A549 (cell line): ENCODE results near the gene UNC13A. TPM values are rescaled to one million over a fixed set of nuclear protein-coding genes. Genes with fewer than 3 reads are reported as not detected.

Experiments used
- ATAC-seq, 2 experiments: fragments of 200-7000 bp in 1 of 2; fragments of >200 bp in 1 of 2; cut with Nextera tagmentation in 1 of 2; cut with Tn5 transposase in 1 of 2; 3 replicates each; pipeline versions ENCODE4 v1.8.0 to v1.9.1; 2018 to 2020; ENCODE audit warnings: mild to moderate bottlenecking in 1 of 2, moderate library complexity in 1 of 2
- CTCF ChIA-PET: fragments of 300-600 bp; sonication (Branson Sonifier 250); formaldehyde crosslinking; extraction: SDS; loops from one replicate; lab custom pipeline; 2021; ENCODE audit warnings: antibody characterized with exemption, inconsistent platforms; lab: Yijun Ruan, JAX
- POLR2A ChIA-PET: fragments of 350-600 bp; formaldehyde crosslinking; extraction: SDS; loops from one replicate; lab custom pipeline; 2021; ENCODE audit warnings: antibody characterized with exemption, inconsistent platforms; lab: Yijun Ruan, JAX
- DNase-seq, 2 experiments: peaks; one replicate each; pipeline versions ENCODE4 v3.0.0 to v3.0.0-alpha.2; 2011 to 2016; ENCODE audit warnings: low read depth in 1 of 2, low spot score in 1 of 2
- FAIRE-seq: peaks from 2 replicates; lab custom pipeline; 2011; peaks lifted over from hg19 to GRCh38; lab: Jason Lieb, UNC
- H3K27ac ChIP-seq, 2 experiments: fragments of >200 bp; sonication (Bioruptor Twin); formaldehyde crosslinking; 3 replicates each; pipeline ENCODE4 v1.5.1; 2016 to 2017
- H3K4me1 ChIP-seq: fragments of >200 bp; sonication (Bioruptor Twin); formaldehyde crosslinking; 3 replicates; pipeline ENCODE4 v1.6.1; 2016
- H3K4me2 ChIP-seq: fragments of >200 bp; sonication (Bioruptor Twin); formaldehyde crosslinking; 3 replicates; pipeline ENCODE4 v1.6.1; 2016
- H3K4me3 ChIP-seq: fragments of >200 bp; sonication (Bioruptor Twin); formaldehyde crosslinking; 3 replicates; pipeline ENCODE4 v1.5.1; 2016
- H3K9me3 ChIP-seq: fragments of >200 bp; sonication (Bioruptor Twin); formaldehyde crosslinking; 3 replicates; pipeline ENCODE4 v1.6.1; 2016
- CBX8 ChIP-seq: fragments of 200-600 bp; sonication (generic); IDR thresholded peaks from 2 replicates; pipeline ENCODE4 v1.6.1; 2016
- CHD4 ChIP-seq: fragments of 200-600 bp; sonication (generic); IDR thresholded peaks from 2 replicates; pipeline ENCODE4 v1.6.1; 2016; ENCODE audit warnings: antibody characterized with exemption, mild to moderate bottlenecking, borderline replicate concordance
- EHMT2 ChIP-seq: fragments of 200-600 bp; sonication (generic); IDR thresholded peaks from 2 replicates; pipeline ENCODE4 v1.6.1; 2016; ENCODE audit warnings: antibody characterized with exemption, low read depth, mild to moderate bottlenecking, moderate library complexity
- EP300 ChIP-seq, 2 experiments: fragments of >200 bp; sonication (Bioruptor Twin); formaldehyde crosslinking; IDR thresholded peaks; 2 replicates in 1 of 2; 3 replicates in 1 of 2; pipeline ENCODE4 v1.6.1; 2016 to 2017
- ESRRA ChIP-seq: fragments of 150-350 bp; IDR thresholded peaks from 2 replicates; pipeline ENCODE4 v1.6.1; 2014; ENCODE audit warnings: mild to moderate bottlenecking, low read length, borderline replicate concordance
- FOSL2 ChIP-seq, 2 experiments: fragments of 450-650 bp in 1 of 2; fragments of >200 bp in 1 of 2; sonication (Bioruptor Twin) in 1 of 2; formaldehyde crosslinking; IDR thresholded peaks; 2 replicates each; pipeline versions ENCODE4 v1.5.0 to v1.6.1; 2016 to 2020; ENCODE audit warnings: mild to moderate bottlenecking in 1 of 2, moderate library complexity in 1 of 2
- FOXS1 ChIP-seq: fragments of 250-450 bp; sonication (Bioruptor Pico); IDR thresholded peaks from 2 replicates; pipeline ENCODE4 v1.5.0; 2020; ENCODE audit warnings: mild to moderate bottlenecking, moderate library complexity
- GATA3 ChIP-seq: IDR thresholded peaks from 2 replicates; pipeline ENCODE4 v1.6.1; 2012; ENCODE audit warnings: borderline replicate concordance
- HDAC2 ChIP-seq: fragments of 200-600 bp; sonication (generic); IDR thresholded peaks from 2 replicates; pipeline ENCODE4 v1.6.1; 2016
- HEYL ChIP-seq: fragments of 250-450 bp; sonication (Bioruptor Pico); IDR thresholded peaks from 2 replicates; pipeline ENCODE4 v1.8.0; 2021; ENCODE audit warnings: mild to moderate bottlenecking, moderate library complexity
- NFE2L2 ChIP-seq: fragments of 150-350 bp; conservative IDR thresholded peaks from 2 replicates; pipeline ENCODE4 v1.6.1; 2014; ENCODE audit warnings: low read length
- NR3C1 ChIP-seq: fragments of >200 bp; sonication (Bioruptor Twin); formaldehyde crosslinking; IDR thresholded peaks from 3 replicates; pipeline ENCODE4 v1.6.1; 2017
- PHF8 ChIP-seq: fragments of 200-600 bp; sonication (generic); IDR thresholded peaks from 2 replicates; pipeline ENCODE4 v1.6.1; 2016; ENCODE audit warnings: low read depth, mild to moderate bottlenecking, antibody characterized with exemption, moderate library complexity, borderline replicate concordance
- POLR2AphosphoS2 ChIP-seq: conservative IDR thresholded peaks from 2 replicates; pipeline ENCODE4 v1.6.1; 2012; ENCODE audit warnings: low read length, improper control_type of control experiment, inconsistent platforms
- RAD21 ChIP-seq, 2 experiments: fragments of >200 bp in 1 of 2; sonication (Bioruptor Twin) in 1 of 2; formaldehyde crosslinking in 1 of 2; IDR thresholded peaks in 1 of 2; conservative IDR thresholded peaks in 1 of 2; 2 replicates in 1 of 2; 3 replicates in 1 of 2; pipeline ENCODE4 v1.6.1; 2012 to 2018; ENCODE audit warnings: inconsistent platforms in 1 of 2
- RARB ChIP-seq: fragments of 250-450 bp; sonication (Bioruptor Pico); IDR thresholded peaks from 2 replicates; pipeline ENCODE4 v1.8.0; 2021; ENCODE audit warnings: mild to moderate bottlenecking, moderate library complexity
- RFX5 ChIP-seq: fragments of 450-650 bp; IDR thresholded peaks from 2 replicates; pipeline ENCODE4 v1.7.1; 2014; ENCODE audit warnings: antibody characterized with exemption, mild to moderate bottlenecking, moderate library complexity
- RNF2 ChIP-seq: fragments of 200-600 bp; sonication (generic); IDR thresholded peaks from 2 replicates; pipeline ENCODE4 v1.6.1; 2016; ENCODE audit warnings: low read depth, mild to moderate bottlenecking, antibody characterized with exemption, moderate library complexity, borderline replicate concordance
- ZC3H11A ChIP-seq: fragments of 450-650 bp; IDR thresholded peaks from 2 replicates; pipeline ENCODE4 v1.6.1; 2014; ENCODE audit warnings: antibody characterized with exemption, mild to moderate bottlenecking
- ZFP36 ChIP-seq: fragments of 450-650 bp; IDR thresholded peaks from 2 replicates; pipeline ENCODE4 v1.6.1; 2014; ENCODE audit warnings: borderline replicate concordance; ENCODE audit not compliant: partially characterized antibody
- WGBS: methylation state at CpG from one replicate; pipeline ENCODE4 v1.1.6; 2017; ENCODE audit errors: missing lambda C conversion rate; 5-methylcytosine and 5-hydroxymethylcytosine counted together
- polyA plus RNA-seq, 4 experiments: library from polyadenylated mRNA; depleted of rRNA in 3 of 4; stranded (reverse); fragments of >200 nt; fragmentation: RNase III in 1 of 4; extraction: RNeasy Plus Mini Kit Qiagen cat#74134 plus additional on column Dnase treatment in 1 of 4; gene quantifications; 2 replicates in 3 of 4; 3 replicates in 1 of 4; pipeline ENCODE4 v1.2.3, GENCODE V29; 2011 to 2017
- TF ChIP-seq, protein P1 (sequence below): IDR thresholded peaks from 2 replicates; pipeline ENCODE4 v1.6.1; 2012
- TF ChIP-seq, protein P2 (sequence below): fragments of >200 bp; sonication (Bioruptor Twin); formaldehyde crosslinking; IDR thresholded peaks from 3 replicates; pipeline ENCODE4 v1.5.1; 2016
- TF ChIP-seq, protein P3 (sequence below): fragments of >200 bp; sonication (Bioruptor Twin); formaldehyde crosslinking; IDR thresholded peaks from 3 replicates; pipeline ENCODE4 v1.6.1; 2016

The UNC13A gene
- polyA plus RNA-seq, 2 of the 4 experiments (the other 2 are of a cell fraction), result 3.1 to 4.2 TPM

DNA sequence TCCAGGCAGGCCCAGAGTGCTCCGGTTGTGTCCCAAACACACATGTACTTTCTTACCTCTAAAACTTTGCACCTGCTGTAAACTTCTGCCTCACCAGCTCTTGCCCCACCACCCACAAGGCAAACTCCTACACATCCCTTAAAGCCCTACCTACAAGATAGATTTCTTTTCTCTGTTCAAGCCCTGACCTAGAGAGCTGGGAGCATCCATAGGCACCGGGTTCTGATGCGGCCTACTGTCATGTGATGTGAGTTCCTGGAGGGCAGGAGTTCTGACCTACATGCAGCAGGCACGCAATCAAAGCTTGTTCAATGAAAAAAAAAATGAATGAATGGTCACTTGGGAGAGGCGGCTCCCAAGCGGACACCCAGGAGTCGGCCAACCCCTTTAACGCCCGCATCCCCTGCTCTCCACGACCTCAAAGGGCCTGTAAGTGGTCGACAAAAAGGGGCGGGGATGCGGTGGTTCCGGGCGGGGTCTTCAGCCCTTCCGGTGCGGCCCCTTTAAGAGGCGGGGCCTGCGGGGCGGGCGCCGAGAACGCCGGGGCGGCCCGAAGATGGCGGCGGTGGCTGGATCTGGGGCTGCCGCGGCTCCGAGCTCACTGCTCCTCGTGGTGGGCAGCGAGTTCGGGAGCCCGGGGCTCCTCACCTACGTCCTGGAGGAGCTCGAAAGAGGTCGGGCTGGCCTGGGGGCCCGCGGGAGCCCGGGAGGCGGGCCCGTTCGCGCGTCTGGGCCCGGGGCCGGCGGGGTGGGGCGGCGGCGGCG lies 31.0 kb upstream of the UNC13A start, which contains the start of gene MAP1S (continued):
- no peak for TF ChIP-seq RFX5
- peak; percentile 35; the same call in 1 of the 2 replicates for TF ChIP-seq PHF8
- no peak for TF ChIP-seq RAD21 (conservative IDR thresholded peaks at IDR 0.05 in 1 of 2, IDR thresholded peaks at IDR 0.05 in 1 of 2)
- no peak for TF ChIP-seq HEYL (CRISPR knock-in tag)
- no peak for TF ChIP-seq RARB

DNA sequence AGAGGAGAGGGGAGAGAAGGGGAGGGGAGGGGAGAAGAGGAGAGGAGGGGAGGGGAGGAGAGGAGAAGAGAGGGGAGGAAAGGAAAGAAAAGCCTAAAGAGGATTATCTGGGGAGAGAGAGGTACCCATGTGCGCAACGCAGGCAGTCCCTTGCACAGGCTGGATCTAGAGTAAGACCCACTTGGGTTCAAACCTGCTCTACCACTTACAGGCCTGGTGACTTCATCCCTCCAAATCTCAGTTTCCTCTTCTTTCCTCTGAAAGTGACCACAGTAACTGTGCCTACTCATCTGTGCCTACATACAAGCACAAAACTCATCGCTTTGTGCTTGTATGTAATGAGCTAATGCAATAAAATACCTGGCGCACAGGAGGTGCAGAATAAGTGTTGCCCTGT lies 30.4 kb upstream of the UNC13A start:
- CTCF ChIA-PET, result interaction anchor here (1.2 kb wide), 1 partner anchor 56 kb away, joined by 3 read pairs; no protein-coding TSS in a partner anchor
- FAIRE-seq, result no peak
- POLR2A ChIA-PET, result interaction anchor here (0.6 to 1.1 kb wide), 2 partner anchors 13 to 112 kb away, joined by 3 to 5 read pairs; no protein-coding TSS in a partner anchor
- H3K4me1 ChIP-seq, result peaks cover 14% of the 10 kb centered on the region
- DNase-seq, result no peak
- H3K4me2 ChIP-seq, result peak overlapping the region; percentile 97
- H3K4me3 ChIP-seq, result no peak overlapping the region; the same call in 2 of the 3 replicates
- WGBS, result 98% methylated on average over 4 of the region's 4 CpGs
- H3K9me3 ChIP-seq, result no peaks in the 10 kb centered on the region
- H3K27ac ChIP-seq, result peak overlapping the region; percentile 98 to 100; a peak in 4 of 6 replicates
- TF ChIP-seq FOSL2 (IDR thresholded peaks at IDR 0.05) (no peak), FOSL2 (CRISPR knock-in tag; IDR thresholded peaks at IDR 0.05) (no peak), CBX8 (no peak), HDAC2 (no peak), NR3C1 (no peak), RAD21 (conservative IDR thresholded peaks at IDR 0.05 in 1 of 2, IDR thresholded peaks at IDR 0.05 in 1 of 2) (no peak), ESRRA (no peak), RNF2 (no peak)
- no peak for ATAC-seq

DNA sequence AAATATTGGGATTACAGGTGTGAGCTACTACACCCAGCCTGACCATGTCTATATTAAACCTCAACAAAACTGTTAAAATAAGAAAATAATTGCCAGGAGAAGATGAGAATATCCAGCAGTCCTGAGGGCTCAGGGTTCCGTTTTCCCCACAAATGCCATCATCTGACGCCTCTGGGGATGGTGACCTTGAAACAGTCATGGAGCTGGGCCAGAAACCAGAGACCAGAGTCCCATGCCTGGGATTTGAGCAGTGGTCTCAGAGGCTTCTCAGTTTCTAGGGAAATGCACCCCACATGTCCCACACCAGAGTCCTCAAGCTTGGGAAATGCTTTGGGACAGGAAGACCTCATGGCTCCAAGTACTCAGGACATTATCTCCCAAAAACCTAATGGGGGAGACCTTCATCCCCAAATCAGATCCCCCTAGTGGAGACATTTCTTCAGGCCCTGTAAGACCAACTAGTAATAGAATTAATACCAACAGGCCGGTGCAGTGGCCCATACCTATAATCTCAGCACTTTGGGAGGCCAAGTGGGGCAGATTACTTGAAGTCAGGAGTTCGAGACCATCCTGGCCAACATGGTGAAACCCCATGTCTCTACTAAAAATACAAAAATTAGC lies 28.3 kb upstream of the UNC13A start:
- DNase-seq (no peak), FAIRE-seq (no peak), ATAC-seq (0 out of 6 replicates have a peak, but pooled peaks of 1 of the 2 experiments have one; percentile 14)
- TF ChIP-seq ZFP36, result no peak
- TF ChIP-seq RARB, result no peak
- TF ChIP-seq FOXS1, result no peak
- no peak for TF ChIP-seq GATA3
- no peak for TF ChIP-seq ZC3H11A
- TF ChIP-seq, protein P1, sequence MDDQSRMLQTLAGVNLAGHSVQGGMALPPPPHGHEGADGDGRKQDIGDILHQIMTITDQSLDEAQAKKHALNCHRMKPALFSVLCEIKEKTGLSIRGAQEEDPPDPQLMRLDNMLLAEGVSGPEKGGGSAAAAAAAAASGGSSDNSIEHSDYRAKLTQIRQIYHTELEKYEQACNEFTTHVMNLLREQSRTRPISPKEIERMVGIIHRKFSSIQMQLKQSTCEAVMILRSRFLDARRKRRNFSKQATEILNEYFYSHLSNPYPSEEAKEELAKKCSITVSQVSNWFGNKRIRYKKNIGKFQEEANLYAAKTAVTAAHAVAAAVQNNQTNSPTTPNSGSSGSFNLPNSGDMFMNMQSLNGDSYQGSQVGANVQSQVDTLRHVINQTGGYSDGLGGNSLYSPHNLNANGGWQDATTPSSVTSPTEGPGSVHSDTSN, result no peak
- Histone ChIP-seq H3K4me3 (no peak overlapping the region), H3K9me3 (no peaks in the 10 kb centered on the region), H3K4me2 (no peak overlapping the region), H3K4me1 (peaks cover 14% of the 10 kb centered on the region), H3K27ac (no peak overlapping the region)
- ChIA-PET POLR2A (no interaction called here), CTCF (interaction anchor here (1.1 to 2.0 kb wide), 3 partner anchors 10 to 50 kb away, joined by 4 to 10 read pairs (median 5); no protein-coding TSS in a partner anchor)
- WGBS, result 62% methylated on average over 3 of the region's 4 CpGs

DNA sequence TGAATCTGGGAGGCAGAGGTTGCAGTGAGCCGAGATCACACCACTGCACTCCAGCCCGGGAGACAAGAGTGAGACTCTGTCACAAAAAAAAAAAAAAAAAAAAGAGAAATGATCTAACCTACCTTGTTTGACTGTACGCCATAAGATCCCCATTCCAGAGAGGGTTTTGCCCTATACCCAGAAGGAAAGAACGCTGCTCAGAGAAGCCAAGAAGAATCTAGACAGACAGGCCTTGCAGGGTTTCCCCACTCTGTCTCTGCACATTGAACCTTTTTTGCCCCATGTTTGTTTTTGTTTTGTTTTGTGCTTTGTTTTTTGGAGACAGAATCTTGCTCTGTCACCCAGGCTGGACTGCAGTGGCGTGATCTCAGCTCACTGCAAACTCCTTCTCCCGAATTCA lies 23.7 kb upstream of the UNC13A start:
- ChIA-PET CTCF (interaction anchor here (1.1 to 1.3 kb wide), 3 partner anchors 9 to 63 kb away, joined by 3 to 6 read pairs (median 3); no protein-coding TSS in a partner anchor), POLR2A (no interaction called here)
- Histone ChIP-seq H3K4me1 (no peaks in the 10 kb centered on the region), H3K4me3 (no peak overlapping the region), H3K4me2 (no peak overlapping the region), H3K27ac (no peak overlapping the region), H3K9me3 (no peaks in the 10 kb centered on the region)
- DNase-seq (no peak), FAIRE-seq (no peak), ATAC-seq (no peak)
- 59% methylated on average over 6 of the region's 6 CpGs for WGBS
- TF ChIP-seq, protein P2, sequence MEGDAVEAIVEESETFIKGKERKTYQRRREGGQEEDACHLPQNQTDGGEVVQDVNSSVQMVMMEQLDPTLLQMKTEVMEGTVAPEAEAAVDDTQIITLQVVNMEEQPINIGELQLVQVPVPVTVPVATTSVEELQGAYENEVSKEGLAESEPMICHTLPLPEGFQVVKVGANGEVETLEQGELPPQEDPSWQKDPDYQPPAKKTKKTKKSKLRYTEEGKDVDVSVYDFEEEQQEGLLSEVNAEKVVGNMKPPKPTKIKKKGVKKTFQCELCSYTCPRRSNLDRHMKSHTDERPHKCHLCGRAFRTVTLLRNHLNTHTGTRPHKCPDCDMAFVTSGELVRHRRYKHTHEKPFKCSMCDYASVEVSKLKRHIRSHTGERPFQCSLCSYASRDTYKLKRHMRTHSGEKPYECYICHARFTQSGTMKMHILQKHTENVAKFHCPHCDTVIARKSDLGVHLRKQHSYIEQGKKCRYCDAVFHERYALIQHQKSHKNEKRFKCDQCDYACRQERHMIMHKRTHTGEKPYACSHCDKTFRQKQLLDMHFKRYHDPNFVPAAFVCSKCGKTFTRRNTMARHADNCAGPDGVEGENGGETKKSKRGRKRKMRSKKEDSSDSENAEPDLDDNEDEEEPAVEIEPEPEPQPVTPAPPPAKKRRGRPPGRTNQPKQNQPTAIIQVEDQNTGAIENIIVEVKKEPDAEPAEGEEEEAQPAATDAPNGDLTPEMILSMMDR, result no peak
- TF ChIP-seq RFX5, result no peak
- TF ChIP-seq POLR2AphosphoS2, result no peak
- no peak for TF ChIP-seq HDAC2
- no peak for TF ChIP-seq CHD4
- TF ChIP-seq PHF8, result no peak
- no peak for TF ChIP-seq RAD21 (conservative IDR thresholded peaks at IDR 0.05 in 1 of 2, IDR thresholded peaks at IDR 0.05 in 1 of 2)
- TF ChIP-seq NFE2L2, result no peak
- TF ChIP-seq EHMT2, result no peak
- no peak for TF ChIP-seq EP300 (IDR thresholded peaks at IDR 0.05)
- TF ChIP-seq, protein P3, sequence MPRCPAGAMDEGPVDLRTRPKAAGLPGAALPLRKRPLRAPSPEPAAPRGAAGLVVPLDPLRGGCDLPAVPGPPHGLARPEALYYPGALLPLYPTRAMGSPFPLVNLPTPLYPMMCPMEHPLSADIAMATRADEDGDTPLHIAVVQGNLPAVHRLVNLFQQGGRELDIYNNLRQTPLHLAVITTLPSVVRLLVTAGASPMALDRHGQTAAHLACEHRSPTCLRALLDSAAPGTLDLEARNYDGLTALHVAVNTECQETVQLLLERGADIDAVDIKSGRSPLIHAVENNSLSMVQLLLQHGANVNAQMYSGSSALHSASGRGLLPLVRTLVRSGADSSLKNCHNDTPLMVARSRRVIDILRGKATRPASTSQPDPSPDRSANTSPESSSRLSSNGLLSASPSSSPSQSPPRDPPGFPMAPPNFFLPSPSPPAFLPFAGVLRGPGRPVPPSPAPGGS, result no peak
- TF ChIP-seq, all 56 proteins: peak for 0
